Peyer's patch (tissue), 4 donors: Measurements from ENCODE around the gene SLC16A14.

Source experiments
- CTCF ChIP-seq, 6 experiments: fragments of 450-650 bp in 4 of 6; fragments of 200-600 bp in 2 of 6; sonication (generic) in 1 of 6; IDR thresholded peaks; one replicate each; pipeline ENCODE4 v1.5.1; 2017 to 2019; ENCODE audit warnings: antibody characterized with exemption in 6 of 6, mild to moderate bottlenecking in 3 of 6, moderate library complexity in 1 of 6
- POLR2A ChIP-seq, 2 donors: fragments of 450-650 bp; IDR thresholded peaks; one replicate each; pipeline ENCODE4 v1.5.1; 2017; ENCODE audit warnings: antibody characterized with exemption in 2 of 2, mild to moderate bottlenecking in 2 of 2, moderate library complexity in 2 of 2

- TF ChIP-seq CTCF (IDR thresholded peaks at IDR 0.05) (no peak), POLR2A (IDR thresholded peaks at IDR 0.05) (no peak)
These were observed 71.2 kb downstream of the SLC16A14 start for GRCh38 chr2:229997565-229997964.
